ENCODE measurements around the gene ADAMTS6. TPM values are rescaled to one million over a fixed set of nuclear protein-coding genes. Genes with fewer than 3 reads are reported as not detected.

Gene ADAMTS6
- total and polyA plus RNA-seq, 4 donors, result 5.3 to 22.0 (median 13.6) TPM

DNA sequence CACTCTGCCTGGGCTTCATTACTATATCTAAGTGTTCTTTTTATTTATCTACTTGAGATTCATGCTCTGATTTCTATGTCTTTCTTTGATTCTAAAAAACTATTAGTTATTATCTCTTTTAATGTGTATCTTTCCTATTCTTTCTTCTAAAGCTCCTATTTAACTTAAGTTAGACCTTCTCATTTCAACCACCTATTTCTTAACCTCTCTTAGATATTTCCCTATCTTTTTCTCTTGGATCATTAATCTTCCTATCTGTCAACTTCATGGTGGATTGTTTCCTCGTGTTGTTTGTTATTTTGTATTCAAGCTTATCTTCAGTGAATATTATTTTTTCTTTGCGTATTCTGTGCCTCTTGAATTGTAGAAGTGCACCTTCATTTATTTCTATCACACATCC lies 202.1 kb downstream of the ADAMTS6 start:
- no CpG with 5 or more reads among the region's 2 CpGs for WGBS (ENCODE audit: insufficient coverage)
- DNase-seq (ENCODE audit: low read depth in 4 of 6, low spot score in 6 of 6), result no peak
- no peaks in the 10 kb centered on the region for H3K9me3 ChIP-seq (ENCODE audit: control insufficient read depth, insufficient read depth, low read length)

DNA sequence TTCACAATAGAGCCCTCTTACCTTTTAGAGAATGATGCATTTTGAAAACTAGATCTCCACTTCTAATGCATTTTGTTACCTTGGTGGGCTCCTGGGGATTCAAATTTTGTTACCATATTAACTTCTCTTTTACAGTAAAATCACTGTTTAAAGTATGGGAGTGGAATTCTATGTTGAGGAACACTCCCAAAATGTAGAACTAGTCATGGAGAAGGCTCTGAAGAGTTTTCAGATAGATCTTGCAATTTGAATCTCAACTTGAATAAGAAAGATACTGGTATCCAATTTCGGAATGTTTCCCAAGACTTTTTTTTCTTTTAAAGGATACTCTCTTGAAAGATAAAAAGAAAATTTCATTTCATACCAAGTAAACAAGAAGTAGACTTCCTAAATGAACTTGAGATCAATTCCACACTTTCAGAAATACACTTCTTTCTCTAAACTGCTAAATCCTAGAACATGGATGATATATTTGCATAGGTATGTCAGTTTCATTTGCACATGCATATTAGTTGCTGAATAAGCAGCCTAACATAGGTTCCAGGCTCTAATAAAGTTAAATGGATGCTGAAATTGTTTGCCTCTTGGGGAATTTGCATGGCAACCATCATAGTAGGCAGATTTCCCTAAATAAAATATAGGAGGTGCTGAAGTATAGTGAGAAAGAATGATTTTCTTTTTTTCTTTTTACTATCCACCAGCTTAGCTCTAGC lies 205.4 kb downstream of the ADAMTS6 start:
- Histone ChIP-seq H3K36me3 (ENCODE audit: control insufficient read depth, insufficient read depth, low read length) (no peaks in the 10 kb centered on the region), H3K27me3 (ENCODE audit: control insufficient read depth, insufficient read depth, low read length) (no peaks in the 10 kb centered on the region), H3K27ac (ENCODE audit: low read depth, low read length) (no peak overlapping the region), H3K9me3 (ENCODE audit: control insufficient read depth, insufficient read depth, low read length) (no peaks in the 10 kb centered on the region), H3K4me3 (ENCODE audit: low read depth, low read length) (no peak overlapping the region), H3K4me1 (ENCODE audit: control insufficient read depth, insufficient read depth, low read length) (no peaks in the 10 kb centered on the region)
- no peak for DNase-seq (ENCODE audit: low read depth in 4 of 6, low spot score in 6 of 6)
- no CpG with 5 or more reads among the region's 1 CpG for WGBS (ENCODE audit: insufficient coverage)

More for the DNA sequence above, 202.1 kb downstream of the ADAMTS6 start:
- Histone ChIP-seq H3K27ac (ENCODE audit: low read depth, low read length) (no peak overlapping the region), H3K4me3 (ENCODE audit: low read depth, low read length) (no peak overlapping the region), H3K36me3 (ENCODE audit: control insufficient read depth, insufficient read depth, low read length) (no peaks in the 10 kb centered on the region), H3K4me1 (ENCODE audit: control insufficient read depth, insufficient read depth, low read length) (no peaks in the 10 kb centered on the region), H3K27me3 (ENCODE audit: control insufficient read depth, insufficient read depth, low read length) (no peaks in the 10 kb centered on the region)

DNA sequence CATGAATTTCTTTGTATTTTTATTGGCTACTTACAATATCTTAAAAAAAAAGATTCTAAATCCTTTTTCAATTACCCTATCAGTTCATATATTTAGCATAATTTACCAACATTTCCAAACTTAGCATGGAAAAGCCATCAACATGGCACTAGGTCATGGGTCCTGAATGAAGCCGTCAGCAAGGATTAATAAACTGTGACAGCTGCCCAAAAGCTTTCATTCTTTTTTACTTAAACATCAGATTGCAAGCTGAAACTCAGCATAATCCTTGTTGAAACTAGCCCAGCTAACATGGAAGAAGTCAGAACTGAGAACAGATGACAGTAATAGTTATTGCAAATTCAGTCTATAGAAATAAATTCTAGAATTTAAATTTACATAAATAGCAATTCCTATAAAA lies 209.8 kb downstream of the ADAMTS6 start:
- 100% methylated on average over 1 of the region's 1 CpG for WGBS (ENCODE audit: insufficient coverage)

DNA sequence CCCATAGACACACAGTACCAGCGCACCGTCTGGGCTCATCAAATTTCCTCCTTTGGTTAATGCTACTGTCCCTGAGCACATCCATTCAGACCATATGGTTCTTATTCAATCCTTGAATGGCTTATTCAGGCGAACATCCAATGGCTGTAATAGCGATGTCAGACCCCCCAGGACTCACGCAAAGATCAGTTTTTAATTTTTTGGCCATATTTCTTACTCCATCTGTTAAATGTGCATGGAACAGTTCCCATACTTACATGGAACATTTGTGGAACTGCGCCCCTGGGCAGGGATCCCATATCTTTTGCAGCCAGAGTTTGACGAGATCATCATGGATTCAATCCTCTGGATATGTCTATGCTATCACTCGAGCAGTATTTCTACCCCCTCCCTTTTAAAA lies 213.2 kb downstream of the ADAMTS6 start:
- no peaks in the 10 kb centered on the region for H3K4me1 ChIP-seq (ENCODE audit: control insufficient read depth, insufficient read depth, low read length)
- no peaks in the 10 kb centered on the region for H3K9me3 ChIP-seq (ENCODE audit: control insufficient read depth, insufficient read depth, low read length)
- no peak overlapping the region for H3K27ac ChIP-seq (ENCODE audit: low read depth, low read length)
- 73% methylated on average over 5 of the region's 8 CpGs for WGBS (ENCODE audit: insufficient coverage)
- H3K36me3 ChIP-seq (ENCODE audit: control insufficient read depth, insufficient read depth, low read length), result no peaks in the 10 kb centered on the region
- peak in 2 of 6 donors; percentile 73 to 92 for DNase-seq (ENCODE audit: low read depth in 4 of 6, low spot score in 6 of 6)
- no peak overlapping the region for H3K4me3 ChIP-seq (ENCODE audit: low read depth, low read length)
- no peaks in the 10 kb centered on the region for H3K27me3 ChIP-seq (ENCODE audit: control insufficient read depth, insufficient read depth, low read length)

More for the DNA sequence above, 209.8 kb downstream of the ADAMTS6 start:
- no peaks in the 10 kb centered on the region for H3K27me3 ChIP-seq (ENCODE audit: control insufficient read depth, insufficient read depth, low read length)
- no peak overlapping the region for H3K4me3 ChIP-seq (ENCODE audit: low read depth, low read length)
- H3K36me3 ChIP-seq (ENCODE audit: control insufficient read depth, insufficient read depth, low read length), result no peaks in the 10 kb centered on the region
- no peaks in the 10 kb centered on the region for H3K9me3 ChIP-seq (ENCODE audit: control insufficient read depth, insufficient read depth, low read length)
- H3K4me1 ChIP-seq (ENCODE audit: control insufficient read depth, insufficient read depth, low read length), result no peaks in the 10 kb centered on the region
- no peak for DNase-seq (ENCODE audit: low read depth in 4 of 6, low spot score in 6 of 6)
- no peak overlapping the region for H3K27ac ChIP-seq (ENCODE audit: low read depth, low read length)

DNA sequence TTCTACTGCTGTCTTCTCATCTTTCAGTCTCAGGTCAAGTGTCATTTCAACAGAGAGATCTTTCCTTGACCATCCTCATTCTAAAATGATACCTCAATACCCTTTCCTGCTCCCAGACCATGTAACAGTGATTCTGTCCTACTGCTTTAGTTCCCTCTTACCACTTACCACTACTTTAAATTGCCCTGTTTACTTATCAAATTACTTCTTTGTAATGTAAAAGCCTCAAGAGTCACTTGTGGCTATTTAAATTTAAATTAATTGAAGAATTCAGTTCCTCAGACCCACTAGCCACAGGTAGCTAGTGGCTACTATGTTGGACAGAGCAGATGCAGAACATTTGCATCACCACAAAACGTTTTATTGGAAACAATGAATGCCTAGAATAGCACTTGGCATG lies 217.3 kb downstream of the ADAMTS6 start:
- Histone ChIP-seq H3K27ac (ENCODE audit: low read depth, low read length) (no peak overlapping the region), H3K4me3 (ENCODE audit: low read depth, low read length) (no peak overlapping the region), H3K4me1 (ENCODE audit: control insufficient read depth, insufficient read depth, low read length) (peaks cover 3% of the 10 kb centered on the region), H3K9me3 (ENCODE audit: control insufficient read depth, insufficient read depth, low read length) (no peaks in the 10 kb centered on the region), H3K27me3 (ENCODE audit: control insufficient read depth, insufficient read depth, low read length) (no peaks in the 10 kb centered on the region), H3K36me3 (ENCODE audit: control insufficient read depth, insufficient read depth, low read length) (no peaks in the 10 kb centered on the region)
- DNase-seq (ENCODE audit: low read depth in 4 of 6, low spot score in 6 of 6), result no peak
- no CpG with 5 or more reads among the region's 1 CpG for WGBS (ENCODE audit: insufficient coverage)

DNA sequence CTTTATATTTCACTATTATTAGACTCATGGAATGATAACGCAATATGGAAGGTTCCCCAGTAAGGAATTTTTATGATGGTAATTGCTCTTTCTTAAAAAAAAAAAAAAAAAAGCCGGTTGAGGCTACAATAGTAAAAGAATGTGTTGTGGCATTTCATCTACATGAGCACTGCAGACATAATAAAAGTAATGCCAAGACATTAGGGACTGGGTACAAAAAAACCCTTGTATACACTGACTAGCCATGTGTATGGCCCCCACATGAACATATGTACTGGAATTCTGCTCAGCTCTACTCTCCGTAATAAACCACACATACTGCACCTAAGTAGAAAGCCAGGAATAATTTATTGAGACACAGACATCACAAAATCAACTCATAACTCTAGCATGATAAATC lies 218.4 kb downstream of the ADAMTS6 start:
- peak in 1 of 6 donors; percentile 78 for DNase-seq (ENCODE audit: low read depth in 4 of 6, low spot score in 6 of 6)
- no peak overlapping the region for H3K27ac ChIP-seq (ENCODE audit: low read depth, low read length)
- H3K4me3 ChIP-seq (ENCODE audit: low read depth, low read length), result no peak overlapping the region
- H3K36me3 ChIP-seq (ENCODE audit: control insufficient read depth, insufficient read depth, low read length), result no peaks in the 10 kb centered on the region
- peaks cover 3% of the 10 kb centered on the region for H3K4me1 ChIP-seq (ENCODE audit: control insufficient read depth, insufficient read depth, low read length)
- no CpG with 5 or more reads among the region's 3 CpGs for WGBS (ENCODE audit: insufficient coverage)
- H3K9me3 ChIP-seq (ENCODE audit: control insufficient read depth, insufficient read depth, low read length), result no peaks in the 10 kb centered on the region
- no peaks in the 10 kb centered on the region for H3K27me3 ChIP-seq (ENCODE audit: control insufficient read depth, insufficient read depth, low read length)

DNA sequence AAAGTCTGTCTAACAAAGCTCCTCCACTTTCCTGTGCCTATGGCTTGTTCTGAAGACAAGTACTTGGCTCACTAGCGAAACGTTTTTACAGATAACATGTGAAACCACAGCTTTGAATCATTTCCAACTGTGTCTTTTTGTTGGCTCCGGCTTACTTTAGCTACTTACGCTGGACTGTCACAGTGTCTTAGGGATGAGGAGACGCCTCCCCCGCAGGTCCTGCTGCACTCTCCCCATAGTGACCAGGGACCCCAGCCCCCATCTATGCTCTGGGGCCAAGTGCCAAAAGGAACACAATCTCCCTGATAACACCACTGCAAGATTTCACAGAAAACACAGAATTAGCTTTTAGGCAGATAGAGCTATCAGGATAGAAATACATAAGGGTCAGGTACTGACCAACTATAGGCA lies 219.1 kb downstream of the ADAMTS6 start:
- no peaks in the 10 kb centered on the region for H3K9me3 ChIP-seq (ENCODE audit: control insufficient read depth, insufficient read depth, low read length)
- peaks cover 3% of the 10 kb centered on the region for H3K4me1 ChIP-seq (ENCODE audit: control insufficient read depth, insufficient read depth, low read length)
- no peak overlapping the region for H3K27ac ChIP-seq (ENCODE audit: low read depth, low read length)
- no peak overlapping the region for H3K4me3 ChIP-seq (ENCODE audit: low read depth, low read length)
- WGBS (ENCODE audit: insufficient coverage), result 19% methylated on average over 6 of the region's 6 CpGs
- no peaks in the 10 kb centered on the region for H3K36me3 ChIP-seq (ENCODE audit: control insufficient read depth, insufficient read depth, low read length)
- peak in 4 of 6 donors; percentile 24 to 89 (median 43) for DNase-seq (ENCODE audit: low read depth in 4 of 6, low spot score in 6 of 6)
- H3K27me3 ChIP-seq (ENCODE audit: control insufficient read depth, insufficient read depth, low read length), result no peaks in the 10 kb centered on the region

DNA sequence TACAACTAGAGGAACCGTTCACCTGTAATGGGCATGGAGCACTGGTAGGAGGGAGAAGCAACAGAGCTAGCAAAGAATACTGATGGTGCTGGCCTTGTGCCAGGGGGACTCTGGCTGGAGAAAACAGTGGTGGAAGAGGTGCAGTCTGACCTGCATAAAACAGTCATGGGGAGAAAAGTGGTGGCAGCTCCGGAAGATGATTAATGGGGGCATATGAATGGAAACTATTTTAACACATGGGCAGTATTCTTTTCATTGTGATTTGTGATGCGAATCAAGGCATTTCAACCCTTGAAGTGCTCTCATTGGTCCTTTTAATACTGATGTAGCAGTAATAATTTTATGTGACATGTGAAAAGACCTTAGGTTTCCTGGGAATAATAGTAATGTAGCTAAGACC lies 219.6 kb downstream of the ADAMTS6 start:
- DNase-seq (ENCODE audit: low read depth in 4 of 6, low spot score in 6 of 6), result peak in 4 of 6 donors; percentile 9 to 42 (median 25)
- WGBS (ENCODE audit: insufficient coverage), result 22% methylated on average over 3 of the region's 3 CpGs

DNA sequence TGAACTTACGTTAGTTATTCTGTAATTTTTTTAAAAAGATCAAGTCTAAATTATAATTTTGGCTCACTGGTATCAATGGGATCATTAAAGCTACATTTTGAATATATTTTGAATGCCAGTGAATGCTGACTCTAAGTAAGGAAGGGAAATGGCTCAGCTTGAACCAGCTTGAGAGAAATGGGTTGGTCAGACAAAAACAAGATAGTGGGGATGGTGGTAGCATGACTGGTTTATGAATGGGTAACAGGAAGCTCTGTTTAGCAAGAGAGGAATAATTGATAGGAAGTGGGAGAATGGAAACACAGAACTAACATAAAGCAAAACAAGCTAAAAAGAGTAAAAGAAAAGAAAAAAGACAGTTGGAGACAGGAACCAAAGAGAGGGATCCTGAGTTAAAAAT lies 220.2 kb downstream of the ADAMTS6 start:
- no CpG with 5 or more reads among the region's 1 CpG for WGBS (ENCODE audit: insufficient coverage)

More for the DNA sequence above, 219.6 kb downstream of the ADAMTS6 start:
- H3K27ac ChIP-seq (ENCODE audit: low read depth, low read length), result no peak overlapping the region
- H3K27me3 ChIP-seq (ENCODE audit: control insufficient read depth, insufficient read depth, low read length), result no peaks in the 10 kb centered on the region
- no peaks in the 10 kb centered on the region for H3K9me3 ChIP-seq (ENCODE audit: control insufficient read depth, insufficient read depth, low read length)
- no peaks in the 10 kb centered on the region for H3K36me3 ChIP-seq (ENCODE audit: control insufficient read depth, insufficient read depth, low read length)
- H3K4me1 ChIP-seq (ENCODE audit: control insufficient read depth, insufficient read depth, low read length), result peaks cover 3% of the 10 kb centered on the region
- no peak overlapping the region for H3K4me3 ChIP-seq (ENCODE audit: low read depth, low read length)

DNA sequence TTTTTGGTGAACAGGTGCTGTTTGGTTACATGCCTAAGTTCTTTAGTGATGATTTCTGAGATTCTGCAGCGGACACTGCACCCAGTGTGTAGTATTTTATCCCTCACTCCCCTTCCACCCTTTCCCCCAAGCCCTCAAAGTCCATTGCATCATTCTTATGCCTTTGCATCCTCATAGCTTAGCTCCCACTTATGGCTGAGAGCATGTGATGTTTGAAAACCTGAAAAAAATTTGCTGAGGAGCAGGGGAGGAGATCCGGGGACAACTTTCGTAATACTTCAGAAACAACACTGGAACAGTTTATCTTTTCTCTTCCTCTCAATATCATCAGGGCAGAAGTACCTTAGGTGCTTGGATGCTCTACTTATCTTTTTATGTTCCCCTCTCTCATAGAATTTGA lies 226.4 kb downstream of the ADAMTS6 start:
- DNase-seq (ENCODE audit: low read depth in 4 of 6, low spot score in 6 of 6), result no peak
- H3K27ac ChIP-seq (ENCODE audit: low read depth, low read length), result no peak overlapping the region
- no peaks in the 10 kb centered on the region for H3K9me3 ChIP-seq (ENCODE audit: control insufficient read depth, insufficient read depth, low read length)
- H3K36me3 ChIP-seq (ENCODE audit: control insufficient read depth, insufficient read depth, low read length), result no peaks in the 10 kb centered on the region
- no peak overlapping the region for H3K4me3 ChIP-seq (ENCODE audit: low read depth, low read length)
- no CpG with 5 or more reads among the region's 3 CpGs for WGBS (ENCODE audit: insufficient coverage)
- H3K4me1 ChIP-seq (ENCODE audit: control insufficient read depth, insufficient read depth, low read length), result no peaks in the 10 kb centered on the region
- H3K27me3 ChIP-seq (ENCODE audit: control insufficient read depth, insufficient read depth, low read length), result no peaks in the 10 kb centered on the region

More for the DNA sequence above, 220.2 kb downstream of the ADAMTS6 start:
- H3K27ac ChIP-seq (ENCODE audit: low read depth, low read length), result no peak overlapping the region
- H3K4me1 ChIP-seq (ENCODE audit: control insufficient read depth, insufficient read depth, low read length), result peaks cover 3% of the 10 kb centered on the region
- DNase-seq (ENCODE audit: low read depth in 4 of 6, low spot score in 6 of 6), result no peak
- no peak overlapping the region for H3K4me3 ChIP-seq (ENCODE audit: low read depth, low read length)
- no peaks in the 10 kb centered on the region for H3K36me3 ChIP-seq (ENCODE audit: control insufficient read depth, insufficient read depth, low read length)
- no peaks in the 10 kb centered on the region for H3K27me3 ChIP-seq (ENCODE audit: control insufficient read depth, insufficient read depth, low read length)
- no peaks in the 10 kb centered on the region for H3K9me3 ChIP-seq (ENCODE audit: control insufficient read depth, insufficient read depth, low read length)
